Caco-2 (cell line): ENCODE measurements around the gene DDX21. TPM values are rescaled to one million over a fixed set of nuclear protein-coding genes. Genes with fewer than 3 reads are reported as not detected.

ENCODE experiments used
- BruUV-seq: library from RNA; stranded (reverse); fragments of 400-500 nt; replicated peaks from 2 replicates; lab custom pipeline; 2021; lab: Mats Ljungman, UMichigan
- CTCF ChIA-PET: fragments of 300-600 bp; sonication (Branson Sonifier 250); formaldehyde crosslinking; loops from one replicate; lab custom pipeline; 2022; ENCODE audit warnings: antibody characterized with exemption; lab: Charles Lee
- POLR2A ChIA-PET: fragments of 300-600 bp; sonication (Branson Sonifier 250); formaldehyde crosslinking; loops from one replicate; lab custom pipeline; 2022; ENCODE audit warnings: antibody characterized with exemption; lab: Charles Lee
- DNase-seq, 2 experiments: peaks; one replicate each; pipeline versions ENCODE4 v3.0.0 to v3.0.0-alpha.2; 2020 to 2022
- H3K27me3 ChIP-seq: replicated peaks from 2 replicates; pipeline ENCODE4 v1.6.0; 2011; ENCODE audit warnings: low read length; ENCODE audit not compliant: control insufficient read depth, insufficient read depth
- H3K36me3 ChIP-seq: 2 replicates; pipeline ENCODE4 v1.5.1; 2011; ENCODE audit warnings: low read length; ENCODE audit not compliant: control insufficient read depth, insufficient read depth
- H3K4me1 ChIP-seq: fragments of 250-450 bp; sonication (Bioruptor Pico); 2 replicates; pipeline ENCODE4 v1.5.1; 2020; ENCODE audit warnings: mild to moderate bottlenecking
- H3K4me3 ChIP-seq: 2 replicates; pipeline ENCODE4 v1.5.1; 2011; ENCODE audit warnings: low read depth, mild to moderate bottlenecking, control low read depth, low read length
- H3K9me3 ChIP-seq: fragments of 250-450 bp; sonication (Bioruptor Pico); 2 replicates; pipeline ENCODE4 v1.5.1; 2020; ENCODE audit warnings: mild to moderate bottlenecking, moderate library complexity
- H3K27ac Mint-ChIP-seq: one replicate; pipeline ENCODE4 v1.8.0; 2022; ENCODE audit warnings: mixed read lengths; ENCODE audit not compliant: unreplicated experiment
- H3K27me3 Mint-ChIP-seq: one replicate; pipeline ENCODE4 v1.8.0; 2022; ENCODE audit warnings: mixed read lengths; ENCODE audit not compliant: insufficient read depth, unreplicated experiment
- H3K36me3 Mint-ChIP-seq: one replicate; pipeline ENCODE4 v1.8.0; 2022; ENCODE audit warnings: mild to moderate bottlenecking, mixed read lengths; ENCODE audit not compliant: insufficient read depth, unreplicated experiment
- H3K4me1 Mint-ChIP-seq: one replicate; pipeline ENCODE4 v1.8.0; 2022; ENCODE audit warnings: low read depth, mixed read lengths; ENCODE audit not compliant: unreplicated experiment
- H3K4me3 Mint-ChIP-seq: one replicate; pipeline ENCODE4 v1.8.0; 2022; ENCODE audit warnings: mild to moderate bottlenecking, moderate library complexity, mixed read lengths; ENCODE audit not compliant: unreplicated experiment
- H3K9me3 Mint-ChIP-seq: one replicate; pipeline ENCODE4 v1.8.0; 2022; ENCODE audit warnings: mixed read lengths; ENCODE audit not compliant: unreplicated experiment
- CTCF ChIP-seq, 2 experiments: fragments of 200-600 bp in 1 of 2; IDR thresholded peaks; 1 replicate in 1 of 2; 2 replicates in 1 of 2; pipeline versions ENCODE4 v1.5.1 to v1.8.0; 2011 to 2022; ENCODE audit warnings: antibody characterized with exemption in 1 of 2, control low read depth in 1 of 2, inconsistent platforms in 1 of 2, low read depth in 1 of 2, low read length in 1 of 2, mild to moderate bottlenecking in 1 of 2, moderate library complexity in 1 of 2; ENCODE audit not compliant: insufficient read depth in 1 of 2, severe bottlenecking in 1 of 2, unreplicated experiment in 1 of 2
- intact Hi-C: fragments of 100-400 bp; cut with micrococcal nuclease; formaldehyde crosslinking; loops from one replicate; pipeline ENCODE4 v1.10.0; 2022; ENCODE audit not compliant: unreplicated experiment
- total RNA-seq: library from RNA; stranded (reverse); gene quantifications from 2 replicates; pipeline ENCODE4 v1.2.3, GENCODE V29; 2022

Gene DDX21
- total RNA-seq, 1 experiment from 2014 or later, result 239 TPM

GRCh38 chr10:68989317-68989990 is 33.5 kb downstream of the DDX21 start:
- Mint-ChIP-seq H3K4me3 (peak overlapping the region; percentile 81), H3K36me3 (peaks cover 64% of the 10 kb centered on the region), H3K4me1 (peaks cover 34% of the 10 kb centered on the region), H3K27me3 (no peaks in the 10 kb centered on the region), H3K9me3 (no peaks in the 10 kb centered on the region), H3K27ac (peak overlapping the region; percentile 90)
- no peaks in the 10 kb centered on the region for H3K9me3 ChIP-seq
- ChIA-PET POLR2A (interaction anchor here (1.7 kb wide), 1 partner anchor 33 kb away, joined by 5 read pairs; the partner anchor contains the start of gene DDX21), CTCF (interaction anchor here (1.0 kb wide), 1 partner anchor 8 kb away, joined by 3 read pairs; no protein-coding TSS in a partner anchor)
- DNase-seq, result no peak
- no peaks in the 10 kb centered on the region for H3K27me3 ChIP-seq
- H3K36me3 ChIP-seq, result no peaks in the 10 kb centered on the region
- no peak for TF ChIP-seq CTCF (IDR thresholded peaks at IDR 0.05; ENCODE audit: insufficient read depth in 1 of 2, low read depth in 1 of 2, low read length in 1 of 2, severe bottlenecking in 1 of 2, unreplicated experiment in 1 of 2)
- peak overlapping the region; percentile 76 for H3K4me3 ChIP-seq
- BruUV-seq, result no TSS peak
- no peaks in the 10 kb centered on the region for H3K4me1 ChIP-seq
- intact Hi-C loops, result no loop called here

- no peak for TF ChIP-seq CTCF (IDR thresholded peaks at IDR 0.05; ENCODE audit: insufficient read depth in 1 of 2, low read depth in 1 of 2, low read length in 1 of 2, severe bottlenecking in 1 of 2, unreplicated experiment in 1 of 2)
- CTCF ChIA-PET, result no interaction called here
These were observed 36.9 kb downstream of the DDX21 start for GRCh38 chr10:68992636-68993440.

GRCh38 chr10:68997211-68997610 is 41.2 kb downstream of the DDX21 start:
- no peak for DNase-seq
- POLR2A ChIA-PET, result no interaction called here
- H3K4me1 ChIP-seq, result no peaks in the 10 kb centered on the region
- H3K36me3 ChIP-seq, result peaks cover 2% of the 10 kb centered on the region; the same call in 1 of the 2 replicates
- H3K9me3 ChIP-seq, result no peaks in the 10 kb centered on the region
- Mint-ChIP-seq H3K9me3 (no peaks in the 10 kb centered on the region), H3K4me1 (peaks cover 12% of the 10 kb centered on the region), H3K27me3 (no peaks in the 10 kb centered on the region), H3K36me3 (peaks cover 33% of the 10 kb centered on the region), H3K27ac (no peak overlapping the region), H3K4me3 (no peak overlapping the region)
- CTCF ChIA-PET, result no interaction called here
- H3K27me3 ChIP-seq, result no peaks in the 10 kb centered on the region
- intact Hi-C loops, result no loop called here
- no peak overlapping the region for H3K4me3 ChIP-seq
- TF ChIP-seq CTCF (IDR thresholded peaks at IDR 0.05; ENCODE audit: insufficient read depth in 1 of 2, low read depth in 1 of 2, low read length in 1 of 2, severe bottlenecking in 1 of 2, unreplicated experiment in 1 of 2), result no peak
- no TSS peak for BruUV-seq

More at GRCh38 chr10:68992636-68993440, 36.9 kb downstream of the DDX21 start:
- no peak overlapping the region for H3K4me3 Mint-ChIP-seq
- Histone ChIP-seq H3K27me3 (no peaks in the 10 kb centered on the region), H3K36me3 (no peaks in the 10 kb centered on the region), H3K9me3 (no peaks in the 10 kb centered on the region), H3K4me1 (no peaks in the 10 kb centered on the region), H3K4me3 (no peak overlapping the region)
- intact Hi-C loops, result no loop called here
- POLR2A ChIA-PET, result no interaction called here
- H3K4me1 Mint-ChIP-seq, result peaks cover 26% of the 10 kb centered on the region
- no peaks in the 10 kb centered on the region for H3K9me3 Mint-ChIP-seq
- no peak for DNase-seq
- no peak overlapping the region for H3K27ac Mint-ChIP-seq
- no TSS peak for BruUV-seq
- H3K36me3 Mint-ChIP-seq, result peaks cover 35% of the 10 kb centered on the region
- no peaks in the 10 kb centered on the region for H3K27me3 Mint-ChIP-seq
